H4 (cell line): ENCODE measurements around the gene IL6ST. TPM values are rescaled to one million over a fixed set of nuclear protein-coding genes. Genes with fewer than 3 reads are reported as not detected.
"Not testable (repeated sequence)": the region's sequence is repeated elsewhere in the genome, so short reads cannot be mapped to it uniquely, and the experiment has no call there.

ENCODE experiments used
- DNase-seq: peaks from one replicate; pipeline ENCODE4 v3.0.0-alpha.2; 2015; ENCODE audit warnings: low spot score
- total RNA-seq: library from RNA; depleted of rRNA; stranded (reverse); fragments of >200 nt; shearing (Covaris generic); gene quantifications from 2 replicates; pipeline ENCODE4 v1.2.3, GENCODE V29; 2014; rRNA removed

The IL6ST gene
- total RNA-seq = 108 and 183 TPM in 2 replicates

DNA sequence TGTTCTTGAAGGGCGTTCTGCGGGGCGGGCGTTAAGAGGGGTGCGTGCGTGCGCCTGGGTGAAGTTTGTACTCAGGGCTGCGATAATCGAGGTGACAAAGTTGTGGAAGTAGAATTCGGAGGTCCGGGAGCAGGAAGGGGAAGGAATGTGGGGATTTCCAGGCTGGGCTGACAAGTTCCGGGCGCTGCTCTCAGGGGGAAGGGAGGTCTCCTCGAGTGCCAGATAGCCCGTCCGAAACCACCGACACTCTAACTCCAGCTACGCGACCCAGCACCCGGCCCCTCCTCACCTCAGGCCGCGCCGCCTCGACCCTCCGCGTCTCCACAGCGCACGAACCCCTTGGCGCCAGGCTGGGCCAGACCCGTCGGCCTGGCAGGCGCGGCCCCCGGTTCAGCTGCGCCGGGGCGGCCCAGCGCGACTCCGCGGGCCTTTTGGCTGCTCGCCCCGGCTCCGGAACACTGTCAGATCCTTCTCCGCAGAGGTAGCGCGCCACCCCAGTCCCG, at the start of gene IL6ST:
Gene IL6ST (minus strand): TSS at position 469 of the 503 bp plus-strand sequence. CDS start 18,685 bp downstream, outside the sequence.
- peak; percentile 63 for DNase-seq

DNA sequence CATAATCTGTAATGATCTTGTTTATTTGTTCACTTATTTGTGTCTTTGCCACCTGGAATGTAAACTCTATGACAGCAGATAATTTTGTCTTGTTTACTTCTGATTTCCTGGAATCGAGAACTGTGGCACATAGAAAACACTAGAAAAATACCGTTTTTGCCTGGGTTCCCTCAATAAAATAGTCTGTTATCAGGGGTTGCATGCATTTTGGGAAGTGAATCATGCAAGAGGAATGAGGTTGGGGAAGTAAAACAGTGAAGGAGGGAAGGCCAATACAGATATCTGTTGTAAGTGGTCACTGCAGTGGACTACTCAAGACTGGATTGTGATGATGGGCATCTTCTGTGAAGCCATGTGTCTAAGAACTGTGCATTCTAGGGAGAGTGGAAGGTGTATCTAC, 45.2 kb upstream of the IL6ST start:
- no peak for DNase-seq

DNA sequence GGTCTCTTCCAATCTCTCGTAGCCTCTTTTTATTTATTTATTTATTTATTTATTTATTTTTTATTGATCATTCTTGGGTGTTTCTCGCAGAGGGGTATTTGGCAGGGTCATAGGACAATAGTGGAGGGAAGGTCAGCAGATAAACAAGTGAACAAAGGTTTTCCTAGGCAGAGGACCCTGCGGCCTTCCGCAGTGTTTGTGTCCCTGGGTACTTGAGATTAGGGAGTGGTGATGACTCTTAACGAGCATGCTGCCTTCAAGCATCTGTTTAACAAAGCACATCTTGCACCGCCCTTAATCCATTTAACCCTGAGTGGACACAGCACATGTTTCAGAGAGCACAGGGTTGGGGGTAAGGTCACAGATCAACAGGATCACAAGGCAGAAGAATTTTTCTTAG, 43.4 kb upstream of the IL6ST start:
- DNase-seq = not testable (repeated sequence)

DNA sequence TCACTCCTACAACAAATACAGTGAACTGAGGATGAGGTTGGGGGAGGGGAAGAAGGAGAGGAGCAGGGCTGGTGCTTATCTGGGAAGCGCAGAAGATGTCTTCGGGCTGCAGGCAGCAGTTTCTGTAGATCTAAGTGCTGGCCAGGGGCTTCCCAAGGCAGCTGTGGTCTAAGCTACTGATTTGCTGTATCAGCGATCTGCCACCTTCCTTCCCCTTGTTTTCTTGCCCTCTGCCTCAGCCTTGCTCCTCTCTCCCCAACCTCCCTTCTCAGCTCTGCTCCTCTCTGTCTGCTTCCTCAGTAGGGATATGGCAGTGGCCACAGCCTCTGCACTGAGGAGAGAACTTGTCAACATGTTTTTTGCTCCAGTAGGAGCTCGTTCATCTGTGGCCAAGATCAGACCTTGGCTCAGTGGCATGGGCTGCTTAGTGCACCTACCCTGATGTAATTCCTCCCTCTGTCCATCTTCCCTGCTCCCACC, 42.8 kb upstream of the IL6ST start:
- no peak for DNase-seq

DNA sequence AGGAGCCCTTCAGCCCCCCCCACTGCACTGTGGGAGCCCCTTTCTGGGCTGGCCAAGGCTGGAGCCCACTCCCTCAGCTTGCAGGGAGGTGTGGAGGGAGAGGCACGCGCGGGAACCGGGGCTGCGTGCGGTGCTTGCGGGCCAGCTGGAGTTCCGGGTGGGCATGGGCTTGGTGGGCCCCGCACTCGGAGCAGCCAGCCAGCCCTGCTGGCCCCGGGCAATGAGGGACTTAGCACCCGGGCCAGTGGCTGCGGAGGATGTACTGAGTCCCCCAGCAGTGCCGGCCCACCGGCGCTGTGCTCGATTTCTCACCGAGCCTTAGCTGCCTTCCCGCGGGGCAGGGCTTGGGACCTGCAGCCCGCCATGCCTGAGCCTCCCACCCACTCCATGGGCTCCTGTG, 40.6 kb upstream of the IL6ST start:
- DNase-seq = not testable (repeated sequence)

DNA sequence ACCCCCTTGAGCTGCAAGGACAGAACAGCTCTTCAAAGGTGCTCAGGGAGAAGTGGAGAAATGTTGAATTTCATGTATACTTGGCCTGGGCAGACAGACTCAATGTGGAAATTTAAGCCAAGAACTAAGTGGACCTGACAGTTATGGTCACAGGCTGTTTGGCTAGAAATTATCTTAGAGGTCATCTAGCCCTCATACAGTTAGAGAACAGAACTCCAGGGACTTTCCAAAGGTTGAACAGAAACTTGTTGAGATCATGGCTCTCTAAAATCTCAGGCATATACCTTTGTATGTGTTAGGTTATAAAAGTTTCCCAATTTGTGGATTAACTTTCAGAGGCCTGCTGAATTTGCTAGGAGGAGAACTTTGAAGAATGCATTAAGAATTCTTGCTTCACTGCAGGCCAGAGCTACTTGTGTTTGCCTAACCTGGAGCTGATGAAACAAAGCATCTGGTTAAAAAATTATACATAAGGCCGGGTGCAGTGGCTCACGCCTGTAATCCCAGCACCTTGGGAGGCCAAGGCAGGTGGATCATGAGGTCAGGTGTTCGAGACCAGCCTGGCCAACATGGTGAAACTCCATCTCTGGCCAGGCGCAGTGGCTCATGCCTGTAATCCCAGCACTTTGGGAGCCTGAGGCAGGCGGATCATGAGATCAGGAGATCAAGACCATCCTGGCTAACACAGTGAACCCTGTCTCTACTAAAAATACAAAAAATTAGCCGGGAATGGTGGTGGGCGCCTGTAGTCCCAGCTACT, 35.3 kb upstream of the IL6ST start:
- not testable (repeated sequence) for DNase-seq

DNA sequence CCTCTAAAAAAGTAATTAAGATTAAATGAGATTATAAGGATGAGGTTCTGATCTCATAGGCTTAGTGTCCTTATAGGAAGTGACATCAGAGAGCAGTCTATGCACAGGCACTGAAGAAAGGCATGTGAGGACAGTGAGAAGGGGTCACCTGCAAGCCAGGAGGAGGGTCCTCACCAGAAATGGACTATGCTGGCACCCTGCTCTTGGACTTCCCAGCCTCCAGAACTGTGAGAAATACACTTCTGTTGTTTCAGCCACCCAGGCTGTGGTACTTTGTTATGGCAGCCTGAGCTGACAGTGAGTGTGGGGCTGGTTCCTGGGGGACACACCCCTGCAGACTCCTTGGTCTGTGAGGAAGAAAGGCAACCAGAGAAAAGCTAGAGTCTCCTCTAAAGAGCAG, 34.7 kb upstream of the IL6ST start:
- DNase-seq = no peak

DNA sequence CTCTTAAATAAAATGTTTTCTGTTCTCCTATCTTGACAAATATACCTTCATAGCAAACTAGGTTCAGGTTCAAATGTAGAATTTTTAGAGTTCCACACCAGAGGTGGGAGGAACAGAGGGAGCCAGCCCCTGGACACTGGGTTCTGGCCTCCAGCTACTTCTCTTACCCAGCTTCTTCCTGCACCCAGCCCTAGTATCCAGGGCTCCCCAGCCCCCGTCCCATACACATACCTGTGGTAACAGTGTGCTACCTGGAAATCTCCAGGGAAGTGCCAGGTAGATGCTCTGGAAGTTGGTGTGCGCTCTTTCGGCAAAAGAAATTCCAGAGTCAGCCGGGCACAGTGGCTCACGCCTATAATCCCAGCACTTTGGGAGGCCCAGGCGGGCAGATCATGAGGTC, 33.9 kb upstream of the IL6ST start:
- DNase-seq = no peak

DNA sequence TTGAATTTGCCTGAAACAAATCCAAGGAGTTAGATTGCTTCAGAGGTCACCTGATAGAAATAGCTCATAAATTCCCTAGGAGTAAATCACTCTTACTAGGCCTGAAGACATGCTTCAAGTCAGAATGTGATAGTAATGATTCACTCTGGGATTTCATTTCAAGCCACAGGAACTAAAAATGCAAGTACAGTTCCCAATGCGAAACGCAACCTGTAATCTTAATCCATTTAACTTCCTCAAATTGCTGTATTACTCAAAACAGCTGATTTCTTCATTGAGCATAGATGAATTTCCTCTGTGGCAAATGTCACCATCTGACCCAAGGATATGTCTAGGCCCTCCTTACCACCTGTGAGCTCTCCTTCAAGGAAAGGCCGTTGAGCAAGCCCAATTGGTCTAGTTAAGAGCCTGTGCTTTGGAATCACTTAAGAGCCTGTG, 32.1 kb upstream of the IL6ST start:
- DNase-seq = no peak

DNA sequence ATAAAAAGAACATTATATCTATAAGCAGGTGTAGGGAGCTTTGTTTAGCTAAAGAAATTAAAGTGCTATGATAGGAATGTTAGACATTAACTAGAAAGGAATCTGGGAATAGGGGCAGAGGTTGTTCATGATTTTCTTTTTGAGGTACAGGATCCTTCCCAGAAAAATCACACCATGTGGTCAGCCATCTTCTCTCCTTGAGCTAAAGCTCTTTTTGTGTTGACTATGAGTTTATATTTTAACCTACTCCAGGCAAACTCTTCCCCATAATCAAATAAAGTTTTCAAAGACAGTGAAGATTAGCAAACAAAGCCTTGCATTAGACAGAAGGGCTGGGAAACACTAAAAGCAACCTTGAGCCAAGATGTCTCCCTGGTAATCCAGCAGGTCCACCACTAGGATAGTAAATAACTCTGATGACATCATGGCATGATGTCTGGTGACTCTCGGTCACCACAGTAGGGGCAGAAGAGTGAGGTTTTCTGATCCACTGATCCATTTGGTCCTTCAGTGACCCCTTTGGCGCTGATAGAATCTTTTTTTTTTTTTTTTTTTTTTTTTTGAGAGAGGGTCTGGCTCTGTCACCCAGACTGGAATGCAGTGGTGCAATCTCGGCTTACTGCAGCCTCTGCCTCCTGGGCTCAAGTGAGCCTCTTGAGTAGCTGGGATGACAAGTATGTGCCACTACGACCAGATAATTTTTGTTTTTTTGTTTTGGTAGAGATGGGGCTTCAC, 30.6 kb upstream of the IL6ST start:
- no peak for DNase-seq

DNA sequence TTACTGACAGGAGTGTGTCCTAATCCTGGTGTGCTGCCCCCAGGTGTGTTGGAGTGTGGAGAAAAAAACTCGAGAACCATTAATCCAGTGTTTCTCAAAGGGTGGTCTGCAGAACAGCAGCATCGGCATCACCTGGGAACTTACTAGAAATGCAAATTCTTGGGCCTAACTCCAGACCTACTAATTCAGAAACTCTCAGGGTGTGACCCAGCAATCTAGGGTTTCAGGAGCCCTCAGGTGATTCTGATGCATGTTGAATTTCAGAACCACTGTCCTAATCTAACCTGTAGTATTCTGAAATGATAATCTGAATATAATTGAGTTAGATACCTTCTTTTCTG, 30.0 kb upstream of the IL6ST start:
- no peak for DNase-seq

DNA sequence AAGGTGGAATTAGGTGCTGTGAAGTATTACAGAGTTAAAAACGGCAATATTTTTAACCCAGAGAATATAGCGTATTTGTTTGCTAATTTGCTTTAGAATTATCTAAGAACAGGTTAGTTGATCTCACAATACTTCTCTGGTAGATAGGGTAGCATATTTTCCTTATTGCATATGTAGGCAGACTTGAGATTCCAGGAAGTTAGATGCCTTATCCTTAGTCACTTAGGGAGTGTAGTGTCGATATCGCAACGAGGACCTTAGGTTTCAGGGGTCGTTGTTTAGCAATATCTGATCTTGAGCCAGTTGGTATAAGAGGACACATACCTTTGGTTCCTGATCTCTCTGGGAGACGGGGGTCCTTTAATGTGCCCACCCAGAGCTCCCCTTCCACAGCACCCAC, 28.5 kb upstream of the IL6ST start:
- no peak for DNase-seq

DNA sequence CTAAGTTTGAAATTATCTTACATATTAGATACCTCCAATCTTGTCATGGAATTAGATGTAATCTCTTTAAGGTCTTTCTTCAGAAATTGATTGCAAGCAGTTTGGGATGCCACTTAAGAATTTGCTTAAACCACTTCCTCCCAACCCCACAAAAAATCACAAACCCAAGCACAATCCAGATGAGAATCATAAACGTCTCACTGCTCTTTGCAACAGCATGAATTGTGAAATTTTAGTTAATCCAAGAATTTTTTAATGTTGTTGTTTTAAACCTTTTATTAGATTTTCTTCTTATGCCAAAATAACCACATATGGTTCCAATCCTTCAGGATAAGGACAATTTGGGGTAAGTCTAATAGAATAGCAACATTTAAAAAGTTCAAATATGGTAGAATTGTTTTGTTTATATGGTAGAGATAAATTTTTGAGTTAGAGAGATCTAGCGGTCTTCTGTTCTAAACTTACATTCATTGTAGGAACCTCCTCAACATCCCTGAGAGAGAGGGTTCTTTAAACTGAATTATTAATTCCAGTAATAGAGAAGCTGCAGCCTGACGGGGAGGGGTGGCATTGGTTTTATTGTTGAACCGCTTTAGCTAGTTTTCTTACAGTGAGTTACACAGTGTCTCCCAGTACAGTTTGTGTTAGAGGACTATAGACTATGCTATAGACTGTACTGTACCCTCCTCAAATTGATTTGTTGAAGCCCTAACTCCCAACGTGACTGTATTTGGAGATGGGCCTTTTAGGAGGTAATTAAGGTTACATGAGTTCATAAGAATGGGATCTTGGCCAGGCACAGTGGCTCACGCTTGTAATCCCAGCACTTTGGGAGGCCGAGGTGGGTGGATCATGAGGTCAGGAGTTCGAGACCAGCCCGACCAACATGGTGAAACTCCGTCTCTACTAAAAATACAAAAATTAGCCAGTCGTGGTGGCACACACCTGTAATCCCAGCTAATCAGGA, 24.8 kb upstream of the IL6ST start:
- DNase-seq = no peak

DNA sequence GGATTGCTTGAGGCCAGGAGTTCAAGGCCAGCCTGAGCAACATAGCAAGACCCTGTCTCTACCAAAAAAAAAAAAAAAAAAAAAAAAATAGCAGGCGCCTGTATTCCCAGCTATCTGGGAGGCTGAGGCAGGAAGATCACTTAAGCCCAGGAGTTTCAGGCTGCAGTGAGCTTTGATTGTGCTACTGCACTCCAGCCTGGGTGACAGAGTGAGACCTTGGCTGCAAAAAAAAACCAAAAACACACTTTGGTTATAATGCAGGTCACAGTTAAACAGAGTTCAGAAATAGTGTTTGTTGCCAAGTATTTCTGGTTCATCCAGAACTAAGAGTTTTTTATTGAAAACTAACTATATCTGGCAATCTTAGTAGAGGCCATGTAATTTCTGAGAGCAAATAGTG, 24.1 kb upstream of the IL6ST start:
- no peak for DNase-seq

DNA sequence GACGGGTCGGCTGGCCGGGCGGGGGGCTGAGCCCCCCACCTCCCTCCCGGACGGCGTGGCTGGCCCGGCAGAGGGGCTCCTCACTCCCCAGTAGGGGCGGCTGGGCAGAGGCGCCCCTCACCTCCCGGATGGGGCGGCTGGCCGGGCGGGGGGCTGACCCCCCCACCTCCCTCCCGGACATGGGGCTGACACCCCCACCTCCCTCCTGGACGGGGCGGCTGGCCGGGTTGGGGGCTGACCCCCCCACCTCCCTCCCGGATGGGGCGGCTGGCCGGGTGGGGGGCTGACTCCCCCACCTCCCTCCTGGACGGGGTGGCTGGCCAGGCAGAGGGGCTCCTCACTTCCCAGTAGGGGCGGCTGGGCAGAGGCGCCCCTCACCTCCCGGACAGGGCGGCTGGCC, 19.9 kb upstream of the IL6ST start:
- DNase-seq = not testable (repeated sequence)

DNA sequence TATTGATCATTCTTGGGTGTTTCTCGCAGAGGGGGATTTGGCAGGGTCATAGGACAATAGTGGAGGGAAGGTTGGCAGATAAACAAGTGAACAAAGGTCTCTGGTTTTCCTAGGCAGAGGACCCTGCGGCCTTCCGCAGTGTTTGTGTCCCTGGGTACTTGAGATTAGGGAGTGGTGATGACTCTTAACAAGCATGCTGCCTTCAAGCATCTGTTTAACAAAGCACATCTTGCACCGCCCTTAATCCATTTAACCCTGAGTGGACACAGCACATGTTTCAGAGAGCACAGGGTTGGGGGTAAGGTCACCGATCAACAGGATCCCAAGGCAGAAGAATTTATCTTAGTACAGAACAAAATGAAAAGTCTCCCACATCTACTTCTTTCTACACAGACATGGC, 19.2 kb upstream of the IL6ST start:
- DNase-seq = not testable (repeated sequence)

DNA sequence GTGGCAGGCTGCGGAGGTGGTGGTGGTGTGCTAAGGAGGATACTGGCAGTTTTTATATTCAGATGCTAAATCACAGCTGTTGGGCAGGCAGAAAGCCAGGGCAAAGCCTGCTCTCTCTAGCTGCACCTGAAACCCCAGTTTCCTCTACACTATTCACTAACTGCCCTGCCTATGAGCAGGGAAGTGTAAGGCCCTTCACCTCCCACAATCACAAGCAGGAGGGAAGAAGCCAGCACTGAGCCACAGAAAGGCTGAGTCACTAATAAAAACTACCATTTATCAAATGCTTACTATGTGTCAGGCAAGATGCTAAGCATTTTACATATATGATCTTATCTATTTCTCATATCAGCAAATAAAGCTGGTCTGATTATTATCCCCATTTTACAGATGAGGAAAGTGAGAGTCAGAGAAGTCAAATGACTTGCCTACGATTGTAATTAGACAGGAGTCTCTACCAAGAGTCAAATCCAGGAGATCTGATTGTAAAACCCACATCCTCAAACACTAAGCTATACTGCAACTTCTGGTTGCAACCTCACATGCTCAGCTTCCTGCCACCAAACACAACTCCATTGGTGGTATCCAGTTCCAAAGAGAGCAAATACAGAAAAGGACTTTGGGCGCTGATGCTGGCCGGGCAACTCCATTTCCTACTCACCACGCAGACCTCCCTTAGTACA, 17.7 kb upstream of the IL6ST start:
- DNase-seq = peak; percentile 42

DNA sequence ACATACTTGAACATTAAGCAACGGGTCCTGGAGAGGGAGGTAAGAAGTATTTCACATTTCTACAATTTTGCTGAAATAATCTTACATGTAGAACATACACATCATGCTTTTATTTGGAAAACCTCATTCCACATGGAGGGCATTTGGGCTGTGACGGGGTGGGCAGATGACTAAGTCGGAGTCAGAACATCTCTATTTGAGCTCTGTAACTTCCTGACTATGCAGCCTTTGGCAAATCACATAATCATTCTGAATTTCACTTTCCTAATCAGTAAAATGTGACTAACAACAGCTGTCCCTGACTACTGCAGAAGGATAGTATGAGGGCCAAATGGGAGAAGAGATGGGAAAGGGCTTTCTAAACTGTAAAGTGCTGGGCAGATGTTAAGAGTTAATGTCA, 17.1 kb upstream of the IL6ST start:
- peak; percentile 51 for DNase-seq

DNA sequence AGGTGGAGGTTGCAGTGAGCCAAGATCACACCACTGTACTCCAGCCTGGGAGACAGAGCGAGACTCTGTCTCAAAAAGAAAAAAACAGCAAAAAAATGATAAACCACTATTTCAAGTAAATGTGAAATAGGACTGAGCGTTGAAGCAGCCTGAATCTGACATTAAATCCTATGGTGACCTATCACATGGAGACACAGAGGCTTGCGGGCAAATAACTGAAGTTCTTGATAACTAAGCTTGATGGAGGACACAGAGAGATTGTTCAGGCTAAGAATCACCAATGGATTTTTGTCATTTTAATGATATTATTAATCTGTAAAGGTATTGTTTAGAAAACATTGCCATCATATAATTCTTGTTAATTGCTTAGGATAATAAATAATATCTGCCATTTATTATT, 15.7 kb upstream of the IL6ST start:
- DNase-seq = no peak

DNA sequence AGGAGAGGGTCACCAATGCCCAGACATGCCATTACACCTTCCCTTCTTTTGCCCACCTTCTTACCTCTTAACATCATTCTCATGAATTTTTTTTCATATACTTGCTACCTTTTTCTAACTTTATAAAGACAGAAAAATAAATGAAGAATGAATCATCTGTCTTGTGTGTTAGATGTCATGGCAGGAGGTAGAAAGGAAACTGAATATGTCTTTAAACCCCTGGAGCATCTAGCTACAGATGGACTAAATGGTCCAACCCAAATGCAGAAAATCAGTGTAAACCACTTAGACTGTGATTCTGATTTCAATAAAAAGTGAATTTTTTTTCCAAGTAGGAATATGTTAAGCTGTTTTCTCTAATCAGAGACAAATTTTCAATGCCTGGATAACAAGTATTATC, 11.8 kb upstream of the IL6ST start:
- DNase-seq = no peak

DNA sequence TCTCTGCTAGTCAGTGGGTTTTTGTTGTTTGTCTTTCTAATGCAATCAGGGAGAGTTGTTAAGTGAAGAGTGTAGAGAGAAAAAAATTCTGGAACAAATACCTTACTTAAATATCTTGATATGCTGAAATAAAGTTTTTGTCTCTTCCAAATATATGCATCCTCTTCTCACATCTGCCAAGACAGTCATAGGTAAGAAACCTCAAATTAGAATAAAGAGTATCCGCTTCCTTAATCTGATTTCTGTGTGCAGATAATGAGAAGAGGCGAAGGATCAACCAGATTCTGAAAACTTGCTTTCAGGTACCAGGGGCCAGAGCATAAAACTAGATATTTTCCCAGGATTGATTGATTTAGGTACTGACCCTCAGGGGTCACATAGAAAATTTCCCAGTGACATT, 11.3 kb upstream of the IL6ST start:
- no peak for DNase-seq
